Ovary (tissue), 9 donors: ENCODE results near the gene ALG8. TPM values are rescaled to one million over a fixed set of nuclear protein-coding genes. Genes with fewer than 3 reads are reported as not detected.
"Not testable (repeated sequence)": the region's sequence is repeated elsewhere in the genome, so short reads cannot be mapped to it uniquely, and the experiment has no call there.

Experiments
- DNase-seq, 5 donors: peaks; one replicate each; pipeline ENCODE4 v3.0.0-alpha.2; 2019 to 2020
- H3K27ac ChIP-seq, 2 donors: fragments of 200-600 bp; one replicate each; pipeline versions ENCODE4 v1.5.1 to v1.8.0; 2019 to 2022
- H3K27me3 ChIP-seq: fragments of 200-600 bp; one replicate; pipeline ENCODE4 v1.8.0; 2022
- H3K36me3 ChIP-seq: fragments of 200-600 bp; sonication (generic); one replicate; pipeline ENCODE4 v1.5.1; 2019
- H3K4me1 ChIP-seq: one replicate; pipeline ENCODE4 v1.8.1; 2013; ENCODE audit warnings: mild to moderate bottlenecking, moderate library complexity; ENCODE audit not compliant: insufficient read depth
- H3K4me3 ChIP-seq: fragments of 200-600 bp; sonication (generic); one replicate; pipeline ENCODE4 v1.5.1; 2017
- H3K9me3 ChIP-seq, 2 donors: fragments of 200-600 bp in 1 of 2; sonication (generic) in 1 of 2; one replicate each; pipeline versions ENCODE4 v1.5.1 to v1.8.1; 2013 to 2019; ENCODE audit warnings: mild to moderate bottlenecking in 1 of 2, moderate library complexity in 1 of 2
- EP300 ChIP-seq: sonication (generic); formaldehyde crosslinking; IDR thresholded peaks from one replicate; pipeline ENCODE4 v1.6.1; 2017; ENCODE audit warnings: antibody characterized with exemption
- POLR2A ChIP-seq: fragments of 450-650 bp; IDR thresholded peaks from one replicate; pipeline ENCODE4 v1.6.1; 2017; ENCODE audit warnings: antibody characterized with exemption, mild to moderate bottlenecking, moderate library complexity
- WGBS, 3 donors: extraction: QIAGEN DNeasy Blood & Tissue Kit in 1 of 3; methylation state at CpG; one replicate each; pipeline versions ENCODE4 v1.1.5 to v1.1.7; 2013 to 2017; 5-methylcytosine and 5-hydroxymethylcytosine counted together
- intact Hi-C, 4 donors: fragments of 100-400 bp; cut with DNase I; formaldehyde crosslinking; loops; one replicate each; pipeline versions ENCODE4 v1.11.0 to v1.15.1; 2022 to 2023
- polyA plus RNA-seq, 2 donors: library from polyadenylated mRNA; stranded (reverse); fragments of 200-250 nt in 1 of 2; fragments of 350-450 nt in 1 of 2; fragmentation: Illumina TruSeq in 1 of 2; extraction: RNeasy Lipid Tissue Mini Kit (QIAGEN cat#74804) in 1 of 2; gene quantifications; one replicate each; pipeline ENCODE4 v1.2.3, GENCODE V29; 2013 to 2014
- total RNA-seq, 7 donors: library from RNA; depleted of rRNA in 2 of 7; stranded (reverse); fragments of >200 nt in 2 of 7; fragmentation: NEBNext Ultra II Directional in 3 of 7; extraction: Animal tissue kit (Norgen Biotek cat#: 25700) in 3 of 7; gene quantifications; one replicate each; pipeline versions ENCODE4 v1.1.0 to v1.2.4, GENCODE V29; 2016 to 2023
- TF ChIP-seq, protein P1 (sequence below), 3 donors: fragments of 450-650 bp in 2 of 3; fragments of 200-600 bp in 1 of 3; IDR thresholded peaks; one replicate each; pipeline versions ENCODE4 v1.5.1 to v1.8.0; 2016 to 2022; ENCODE audit warnings: antibody characterized with exemption in 3 of 3, mild to moderate bottlenecking in 1 of 3
- donor health status: DM: no; HTN: no; CAD: no; lungs with moderate emphysema.
- donor health status: DM: no; HTN: no; CAD: no.
- donor health status: Bipolar disorder and iron deficiency.
- donor health status: DM: yes; HTN: yes; CAD: no.
- donor health status: DM: no; HTN: no; CAD: no.
- donor health status: DM: yes; HTN: yes; CAD: no.

The ALG8 gene
- total and polyA plus RNA-seq, 9 donors: 20.1 to 57.8 (median 28.5) TPM

DNA sequence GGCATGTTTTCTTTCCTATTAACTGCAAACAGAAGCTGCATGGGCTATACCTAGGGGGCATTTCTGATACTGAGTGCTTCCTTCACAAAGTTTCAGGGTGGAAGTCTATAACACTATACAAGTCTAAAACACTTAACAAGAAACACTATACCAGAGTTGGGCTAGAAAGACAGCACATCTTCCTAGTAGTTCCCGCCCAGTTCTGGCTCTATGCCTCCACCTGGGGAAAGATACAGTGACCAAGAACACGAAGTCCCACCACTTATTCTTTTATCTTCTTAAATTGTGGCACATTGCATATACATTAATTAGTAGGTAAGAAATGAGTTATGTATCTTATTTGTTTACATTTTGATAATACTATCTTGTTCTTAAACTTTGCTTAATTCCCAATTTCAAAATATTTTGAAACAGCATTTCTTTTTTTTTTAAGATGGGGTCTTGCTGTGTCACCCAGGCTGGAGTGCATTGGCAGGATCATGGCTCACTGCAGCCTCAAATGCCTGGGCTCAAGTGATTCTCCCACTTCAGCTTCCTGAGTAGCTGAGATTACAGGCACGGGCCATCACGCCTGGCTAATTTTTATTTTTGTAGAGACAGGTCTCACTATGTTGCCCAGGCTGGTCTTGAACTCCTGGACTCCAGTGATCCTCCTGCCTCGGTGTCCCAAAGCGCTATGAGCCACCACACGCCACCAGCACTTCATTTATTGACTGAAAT lies 41.6 kb downstream of the ALG8 start:
- TF ChIP-seq EP300 (no peak), POLR2A (no peak)
- TF ChIP-seq, protein P1, sequence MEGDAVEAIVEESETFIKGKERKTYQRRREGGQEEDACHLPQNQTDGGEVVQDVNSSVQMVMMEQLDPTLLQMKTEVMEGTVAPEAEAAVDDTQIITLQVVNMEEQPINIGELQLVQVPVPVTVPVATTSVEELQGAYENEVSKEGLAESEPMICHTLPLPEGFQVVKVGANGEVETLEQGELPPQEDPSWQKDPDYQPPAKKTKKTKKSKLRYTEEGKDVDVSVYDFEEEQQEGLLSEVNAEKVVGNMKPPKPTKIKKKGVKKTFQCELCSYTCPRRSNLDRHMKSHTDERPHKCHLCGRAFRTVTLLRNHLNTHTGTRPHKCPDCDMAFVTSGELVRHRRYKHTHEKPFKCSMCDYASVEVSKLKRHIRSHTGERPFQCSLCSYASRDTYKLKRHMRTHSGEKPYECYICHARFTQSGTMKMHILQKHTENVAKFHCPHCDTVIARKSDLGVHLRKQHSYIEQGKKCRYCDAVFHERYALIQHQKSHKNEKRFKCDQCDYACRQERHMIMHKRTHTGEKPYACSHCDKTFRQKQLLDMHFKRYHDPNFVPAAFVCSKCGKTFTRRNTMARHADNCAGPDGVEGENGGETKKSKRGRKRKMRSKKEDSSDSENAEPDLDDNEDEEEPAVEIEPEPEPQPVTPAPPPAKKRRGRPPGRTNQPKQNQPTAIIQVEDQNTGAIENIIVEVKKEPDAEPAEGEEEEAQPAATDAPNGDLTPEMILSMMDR (IDR thresholded peaks at IDR 0.05): no peak
- WGBS, 3 donors: 82 to 91% (median 89%) methylated on average over 7 of the region's 7 CpGs
- intact Hi-C loops: no loop called here

DNA sequence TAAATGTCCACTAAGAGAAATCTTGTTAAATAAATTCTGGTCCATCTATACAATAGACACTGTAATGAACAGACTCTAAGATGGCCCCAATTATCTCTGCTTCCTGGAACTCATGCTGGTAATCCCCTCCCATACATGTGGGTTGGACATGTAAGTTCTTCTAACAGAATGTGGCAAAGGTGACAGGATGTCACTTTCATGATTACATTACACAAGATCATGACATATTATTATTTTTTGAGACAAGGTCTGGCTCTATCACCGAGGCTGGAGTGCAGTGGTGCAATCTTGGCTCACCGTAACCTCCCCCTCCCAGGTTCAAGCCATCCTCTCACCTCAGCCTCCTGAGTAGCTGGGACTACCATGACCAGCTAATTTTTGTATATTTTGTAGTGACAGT lies 45.2 kb downstream of the ALG8 start:
- intact Hi-C loops: no loop called here
- Histone ChIP-seq H3K4me3 (no peak overlapping the region), H3K36me3 (no peaks in the 10 kb centered on the region), H3K4me1 (no peaks in the 10 kb centered on the region), H3K9me3 (no peaks in the 10 kb centered on the region), H3K27me3 (no peaks in the 10 kb centered on the region), H3K27ac (no peak overlapping the region)
- DNase-seq: no peak
- TF ChIP-seq POLR2A (no peak), EP300 (no peak)
- TF ChIP-seq, protein P1 (IDR thresholded peaks at IDR 0.05): no peak
- WGBS, 3 donors: 89 to 95% (median 94%) methylated on average over 2 of the region's 2 CpGs

More for the DNA sequence above, 41.6 kb downstream of the ALG8 start:
- no peaks in the 10 kb centered on the region for H3K27me3 ChIP-seq
- no peaks in the 10 kb centered on the region for H3K9me3 ChIP-seq
- no peaks in the 10 kb centered on the region for H3K36me3 ChIP-seq
- H3K4me1 ChIP-seq: no peaks in the 10 kb centered on the region
- no peak overlapping the region for H3K27ac ChIP-seq
- H3K4me3 ChIP-seq: no peak overlapping the region
- DNase-seq: no peak

DNA sequence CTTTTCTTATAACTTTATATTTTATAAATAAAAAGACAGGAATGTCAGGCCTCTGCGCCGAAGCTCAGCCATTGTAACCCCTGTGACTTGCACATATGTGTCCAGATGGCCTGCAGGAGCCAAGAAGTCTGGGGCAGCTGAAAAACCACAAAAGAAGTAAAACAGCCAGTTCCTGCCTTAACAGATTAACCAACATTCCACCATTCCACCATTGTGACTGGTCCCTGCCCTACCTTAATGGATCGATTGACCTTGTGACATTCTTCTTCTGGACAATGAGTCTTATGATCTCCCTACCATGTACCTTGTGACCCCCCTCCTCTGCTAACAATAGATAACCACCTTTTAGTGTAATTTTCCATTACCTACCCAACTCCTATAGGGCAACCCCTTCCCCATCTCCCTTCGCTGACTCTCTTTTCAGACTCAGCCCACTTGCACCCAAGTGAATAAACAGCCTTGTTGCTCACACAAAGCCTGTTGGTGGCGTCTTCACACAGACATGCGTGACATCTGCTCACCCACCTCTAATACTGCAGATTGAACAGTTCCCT lies 52.8 kb downstream of the ALG8 start:
- intact Hi-C loops, DNase-seq, H3K27ac ChIP-seq, H3K9me3 ChIP-seq, H3K36me3 ChIP-seq, H3K4me1 ChIP-seq, H3K4me3 ChIP-seq, H3K27me3 ChIP-seq: not testable (repeated sequence)
- 80 to 81% (median 80%) methylated on average over 6 of the region's 6 CpGs for WGBS, 3 donors

DNA sequence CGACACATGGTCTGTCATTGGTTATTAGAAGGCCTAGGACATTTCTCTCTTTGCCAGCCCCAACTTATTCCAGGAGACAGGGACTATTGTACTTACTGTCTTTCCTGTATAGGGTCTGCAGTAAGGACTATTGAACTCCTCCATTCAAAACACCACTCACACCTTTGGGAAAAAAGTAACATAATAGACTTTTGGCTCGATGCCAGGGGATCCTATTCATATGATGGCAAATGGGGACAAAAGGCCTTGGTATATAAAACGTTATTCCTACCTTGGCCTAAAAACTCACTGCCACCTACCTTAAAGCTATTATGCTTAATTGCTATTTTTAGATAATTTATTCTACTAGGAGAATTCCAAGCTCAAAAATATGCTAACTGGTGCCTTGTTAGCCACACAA lies 53.5 kb downstream of the ALG8 start:
- Histone ChIP-seq H3K27ac (no peak overlapping the region), H3K4me3 (no peak overlapping the region), H3K36me3 (no peaks in the 10 kb centered on the region), H3K9me3 (no peaks in the 10 kb centered on the region), H3K27me3 (no peaks in the 10 kb centered on the region), H3K4me1 (no peaks in the 10 kb centered on the region)
- no peak for DNase-seq
- WGBS, 3 donors: 49 to 58% (median 56%) methylated on average over 3 of the region's 3 CpGs
- intact Hi-C loops: no loop called here
- TF ChIP-seq POLR2A: no peak
- TF ChIP-seq, protein P1 (IDR thresholded peaks at IDR 0.05): no peak

DNA sequence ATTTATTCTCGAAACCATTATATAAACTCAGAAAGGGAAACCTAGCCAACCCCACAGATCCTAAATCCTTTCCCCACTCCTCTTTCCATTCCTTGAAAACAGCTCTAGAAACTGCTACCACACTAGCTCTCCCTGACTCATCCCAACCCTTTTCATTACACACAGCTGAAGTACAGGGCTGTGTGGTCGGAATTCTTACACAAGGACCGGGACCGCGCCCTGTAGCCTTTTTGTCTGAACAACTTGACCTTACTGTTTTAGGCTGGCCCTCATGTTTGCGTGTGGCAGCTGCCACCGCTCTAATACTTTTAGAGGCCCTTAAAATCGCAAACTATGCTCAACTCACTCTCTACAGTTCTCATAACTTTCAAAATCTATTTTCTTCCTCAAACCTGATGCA lies 54.9 kb downstream of the ALG8 start:
- H3K27ac ChIP-seq, H3K9me3 ChIP-seq, H3K27me3 ChIP-seq, H3K36me3 ChIP-seq, intact Hi-C loops, DNase-seq, H3K4me1 ChIP-seq, H3K4me3 ChIP-seq: not testable (repeated sequence)
- 87 to 92% (median 90%) methylated on average over 8 of the region's 8 CpGs for WGBS, 3 donors
